ENCODE results near the gene BAIAP2L2. TPM values are rescaled to one million over a fixed set of nuclear protein-coding genes. Genes with fewer than 3 reads are reported as not detected.

Gene BAIAP2L2
- total and polyA plus RNA-seq, 2 experiments from 2014 or later, result 3.9 to 5.6 TPM

DNA sequence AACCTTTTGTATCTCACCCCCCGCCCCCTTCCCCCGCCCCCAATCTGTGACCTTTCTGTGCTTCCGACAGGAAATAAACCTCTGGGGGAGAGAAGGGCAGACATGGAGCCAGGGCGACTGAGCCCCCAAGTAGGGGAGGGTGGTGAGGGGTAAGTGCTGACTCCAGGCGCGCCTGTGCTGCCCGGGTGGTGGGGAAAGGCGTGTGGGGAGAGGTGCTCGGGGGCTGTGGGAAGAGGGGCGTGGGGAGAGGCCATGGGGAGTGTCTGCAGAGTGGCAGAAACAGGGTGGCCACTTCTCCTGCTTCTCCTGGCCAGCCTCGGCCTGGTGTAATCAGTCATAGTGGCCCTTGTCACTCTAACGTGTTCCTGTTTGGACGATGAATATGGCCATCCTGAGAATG, 34.5 kb downstream of the BAIAP2L2 start (continued):
- TF ChIP-seq, protein P1, sequence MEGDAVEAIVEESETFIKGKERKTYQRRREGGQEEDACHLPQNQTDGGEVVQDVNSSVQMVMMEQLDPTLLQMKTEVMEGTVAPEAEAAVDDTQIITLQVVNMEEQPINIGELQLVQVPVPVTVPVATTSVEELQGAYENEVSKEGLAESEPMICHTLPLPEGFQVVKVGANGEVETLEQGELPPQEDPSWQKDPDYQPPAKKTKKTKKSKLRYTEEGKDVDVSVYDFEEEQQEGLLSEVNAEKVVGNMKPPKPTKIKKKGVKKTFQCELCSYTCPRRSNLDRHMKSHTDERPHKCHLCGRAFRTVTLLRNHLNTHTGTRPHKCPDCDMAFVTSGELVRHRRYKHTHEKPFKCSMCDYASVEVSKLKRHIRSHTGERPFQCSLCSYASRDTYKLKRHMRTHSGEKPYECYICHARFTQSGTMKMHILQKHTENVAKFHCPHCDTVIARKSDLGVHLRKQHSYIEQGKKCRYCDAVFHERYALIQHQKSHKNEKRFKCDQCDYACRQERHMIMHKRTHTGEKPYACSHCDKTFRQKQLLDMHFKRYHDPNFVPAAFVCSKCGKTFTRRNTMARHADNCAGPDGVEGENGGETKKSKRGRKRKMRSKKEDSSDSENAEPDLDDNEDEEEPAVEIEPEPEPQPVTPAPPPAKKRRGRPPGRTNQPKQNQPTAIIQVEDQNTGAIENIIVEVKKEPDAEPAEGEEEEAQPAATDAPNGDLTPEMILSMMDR (conservative IDR thresholded peaks at IDR 0.05; ENCODE audit: low read depth in 2 of 2), result no peak
- TF ChIP-seq, protein P2, sequence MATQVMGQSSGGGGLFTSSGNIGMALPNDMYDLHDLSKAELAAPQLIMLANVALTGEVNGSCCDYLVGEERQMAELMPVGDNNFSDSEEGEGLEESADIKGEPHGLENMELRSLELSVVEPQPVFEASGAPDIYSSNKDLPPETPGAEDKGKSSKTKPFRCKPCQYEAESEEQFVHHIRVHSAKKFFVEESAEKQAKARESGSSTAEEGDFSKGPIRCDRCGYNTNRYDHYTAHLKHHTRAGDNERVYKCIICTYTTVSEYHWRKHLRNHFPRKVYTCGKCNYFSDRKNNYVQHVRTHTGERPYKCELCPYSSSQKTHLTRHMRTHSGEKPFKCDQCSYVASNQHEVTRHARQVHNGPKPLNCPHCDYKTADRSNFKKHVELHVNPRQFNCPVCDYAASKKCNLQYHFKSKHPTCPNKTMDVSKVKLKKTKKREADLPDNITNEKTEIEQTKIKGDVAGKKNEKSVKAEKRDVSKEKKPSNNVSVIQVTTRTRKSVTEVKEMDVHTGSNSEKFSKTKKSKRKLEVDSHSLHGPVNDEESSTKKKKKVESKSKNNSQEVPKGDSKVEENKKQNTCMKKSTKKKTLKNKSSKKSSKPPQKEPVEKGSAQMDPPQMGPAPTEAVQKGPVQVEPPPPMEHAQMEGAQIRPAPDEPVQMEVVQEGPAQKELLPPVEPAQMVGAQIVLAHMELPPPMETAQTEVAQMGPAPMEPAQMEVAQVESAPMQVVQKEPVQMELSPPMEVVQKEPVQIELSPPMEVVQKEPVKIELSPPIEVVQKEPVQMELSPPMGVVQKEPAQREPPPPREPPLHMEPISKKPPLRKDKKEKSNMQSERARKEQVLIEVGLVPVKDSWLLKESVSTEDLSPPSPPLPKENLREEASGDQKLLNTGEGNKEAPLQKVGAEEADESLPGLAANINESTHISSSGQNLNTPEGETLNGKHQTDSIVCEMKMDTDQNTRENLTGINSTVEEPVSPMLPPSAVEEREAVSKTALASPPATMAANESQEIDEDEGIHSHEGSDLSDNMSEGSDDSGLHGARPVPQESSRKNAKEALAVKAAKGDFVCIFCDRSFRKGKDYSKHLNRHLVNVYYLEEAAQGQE (IDR thresholded peaks at IDR 0.05; ENCODE audit: unreplicated experiment), result no peak
- TF ChIP-seq POLR2AphosphoS5 (IDR thresholded peaks at IDR 0.05; ENCODE audit: low read depth), result no peak
- no peak for TF ChIP-seq NANOG (IDR thresholded peaks at IDR 0.05; ENCODE audit: borderline replicate concordance)
- no peak for TF ChIP-seq EZH2phosphoT487 (IDR thresholded peaks at IDR 0.05; ENCODE audit: unreplicated experiment)
- TF ChIP-seq, protein P3, sequence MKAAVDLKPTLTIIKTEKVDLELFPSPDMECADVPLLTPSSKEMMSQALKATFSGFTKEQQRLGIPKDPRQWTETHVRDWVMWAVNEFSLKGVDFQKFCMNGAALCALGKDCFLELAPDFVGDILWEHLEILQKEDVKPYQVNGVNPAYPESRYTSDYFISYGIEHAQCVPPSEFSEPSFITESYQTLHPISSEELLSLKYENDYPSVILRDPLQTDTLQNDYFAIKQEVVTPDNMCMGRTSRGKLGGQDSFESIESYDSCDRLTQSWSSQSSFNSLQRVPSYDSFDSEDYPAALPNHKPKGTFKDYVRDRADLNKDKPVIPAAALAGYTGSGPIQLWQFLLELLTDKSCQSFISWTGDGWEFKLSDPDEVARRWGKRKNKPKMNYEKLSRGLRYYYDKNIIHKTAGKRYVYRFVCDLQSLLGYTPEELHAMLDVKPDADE (IDR thresholded peaks at IDR 0.05), result no peak
- TF ChIP-seq STAT1 (IDR thresholded peaks at IDR 0.05; ENCODE audit: unreplicated experiment), result no peak
- TF ChIP-seq ZNF331 (CRISPR knock-in tag; IDR thresholded peaks at IDR 0.05; ENCODE audit: low read depth), result no peak

DNA sequence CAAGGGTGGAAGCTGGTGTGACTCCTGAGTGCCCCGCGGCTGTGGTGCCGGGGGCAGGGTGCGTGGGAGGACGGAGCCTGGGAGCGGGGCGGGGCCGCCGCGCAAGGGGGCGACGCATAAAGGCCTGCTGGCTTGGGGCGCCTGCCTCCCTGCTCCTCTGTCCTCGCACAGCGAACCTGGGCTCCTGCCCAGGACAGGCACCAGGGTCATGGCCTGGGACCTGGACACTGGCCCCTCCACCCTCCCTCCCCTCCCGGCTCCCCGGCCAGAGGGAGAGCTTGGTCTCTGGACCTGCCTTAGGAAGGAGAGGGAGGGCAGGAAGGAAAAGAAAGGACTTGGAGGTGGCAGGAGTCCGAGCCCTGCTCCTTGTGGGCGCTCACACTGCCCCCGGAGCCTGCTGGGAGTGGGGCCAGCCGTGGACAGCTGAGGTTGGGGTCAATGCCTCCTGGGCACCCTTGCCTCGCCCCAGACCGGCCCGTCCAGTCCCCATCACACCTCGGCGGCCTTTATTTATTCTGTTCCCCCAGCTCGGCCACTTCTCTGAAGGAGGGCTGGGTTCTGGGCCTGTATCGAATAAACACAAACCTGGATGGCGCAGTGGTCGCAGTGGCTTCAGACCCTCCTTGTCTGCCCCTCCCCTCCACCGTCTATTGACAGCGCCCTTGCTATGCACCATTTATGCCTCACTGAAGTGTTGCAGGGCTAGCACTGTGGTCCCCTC, 35.2 kb downstream of the BAIAP2L2 start:
- H3K4me1 ChIP-seq (ENCODE audit: insufficient read depth), result 0 out of 2 replicates have a peak, but pooled peaks cover 3% of the 10 kb centered on the region
- H3K9me2 ChIP-seq (ENCODE audit: insufficient read depth), result no peaks in the 10 kb centered on the region
- TF ChIP-seq, protein P3 (IDR thresholded peaks at IDR 0.05), result no peak
- no peak for TF ChIP-seq ZNF331 (CRISPR knock-in tag; IDR thresholded peaks at IDR 0.05; ENCODE audit: low read depth)
- H3F3A ChIP-seq (replicated peaks; ENCODE audit: low read depth), result no peaks in the 10 kb centered on the region
- H2AFZ ChIP-seq, result no peak overlapping the region
- H3K36me3 Mint-ChIP-seq (ENCODE audit: low read depth), result peaks cover 21% of the 10 kb centered on the region; the same call in 2 of the 3 replicates
- ATAC-seq, result no peak
- no peaks in the 10 kb centered on the region for H3K79me2 ChIP-seq (replicated peaks; ENCODE audit: insufficient read depth)
- peaks cover 13% of the 10 kb centered on the region for H3K27me3 ChIP-seq (ENCODE audit: insufficient read depth)
- H3K4me2 ChIP-seq, result no peak overlapping the region
- no peaks in the 10 kb centered on the region for H3K9me3 Mint-ChIP-seq
- H3K27ac ChIP-seq (ENCODE audit: low read depth), result no peak overlapping the region
- H3K4me1 Mint-ChIP-seq, result peaks cover 5% of the 10 kb centered on the region; the same call in 2 of the 3 replicates
- no peaks in the 10 kb centered on the region for H3K36me3 ChIP-seq (ENCODE audit: insufficient read depth)
- DNase-seq (ENCODE audit: low spot score), result no peak
- no peak overlapping the region for H3K27ac Mint-ChIP-seq
- no peak overlapping the region for H3K4me3 Mint-ChIP-seq
- no peak overlapping the region for H3K4me3 ChIP-seq
- H4K20me1 ChIP-seq (replicated peaks; ENCODE audit: insufficient read depth), result no peaks in the 10 kb centered on the region; the same call in 1 of the 2 replicates
- peaks cover 21% of the 10 kb centered on the region for H3K27me3 Mint-ChIP-seq (ENCODE audit: insufficient read depth, low read depth, poor library complexity)
